Mucosa of stomach (tissue), 1 donor: ENCODE results near the gene PRSS50.

ENCODE experiments used
- H3K27me3 ChIP-seq: one replicate; pipeline ENCODE4 v1.7.0; 2013; ENCODE audit warnings: mild to moderate bottlenecking, low read length; ENCODE audit not compliant: control insufficient read depth, insufficient read depth
- H3K36me3 ChIP-seq: one replicate; pipeline ENCODE4 v1.7.0; 2013; ENCODE audit warnings: low read length; ENCODE audit not compliant: control insufficient read depth, insufficient read depth
- H3K4me1 ChIP-seq: one replicate; pipeline ENCODE4 v1.7.0; 2013; ENCODE audit warnings: mild to moderate bottlenecking, low read length; ENCODE audit not compliant: control insufficient read depth, insufficient read depth
- H3K4me3 ChIP-seq: one replicate; pipeline ENCODE4 v1.7.0; 2013; ENCODE audit warnings: low read length
- H3K9ac ChIP-seq: one replicate; pipeline ENCODE4 v1.7.0; 2013; ENCODE audit warnings: mild to moderate bottlenecking, low read length, moderate library complexity
- H3K9me3 ChIP-seq: one replicate; pipeline ENCODE4 v1.7.0; 2013; ENCODE audit warnings: mild to moderate bottlenecking, low read length, moderate library complexity; ENCODE audit not compliant: control insufficient read depth
- donor health status: Pancreatic carcinoma.

The PRSS50 gene

DNA sequence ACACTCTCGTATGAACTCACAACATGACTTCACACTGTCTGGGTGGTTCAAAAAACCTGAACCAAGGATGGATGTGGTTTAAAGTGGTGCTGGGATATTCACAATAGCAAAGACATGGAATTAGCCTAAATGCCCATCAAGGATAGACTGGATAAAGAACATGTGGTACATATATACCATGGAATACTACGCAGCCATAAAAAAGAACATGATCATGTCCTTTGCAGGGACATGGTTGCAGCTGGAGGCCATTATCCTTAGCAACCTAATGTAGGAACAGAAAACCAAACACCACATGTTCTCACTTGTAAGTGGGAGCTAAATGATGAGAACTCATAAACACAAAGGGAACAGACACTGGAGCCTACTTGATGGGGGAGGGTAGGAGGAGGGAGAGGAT is 3.3 kb upstream of the PRSS50 start:
- H3K4me1 ChIP-seq = no peaks in the 10 kb centered on the region
- H3K9ac ChIP-seq = no peak overlapping the region
- no peak overlapping the region for H3K4me3 ChIP-seq
- peaks cover 11% of the 10 kb centered on the region for H3K27me3 ChIP-seq
- H3K9me3 ChIP-seq = no peaks in the 10 kb centered on the region
- H3K36me3 ChIP-seq = no peaks in the 10 kb centered on the region

DNA sequence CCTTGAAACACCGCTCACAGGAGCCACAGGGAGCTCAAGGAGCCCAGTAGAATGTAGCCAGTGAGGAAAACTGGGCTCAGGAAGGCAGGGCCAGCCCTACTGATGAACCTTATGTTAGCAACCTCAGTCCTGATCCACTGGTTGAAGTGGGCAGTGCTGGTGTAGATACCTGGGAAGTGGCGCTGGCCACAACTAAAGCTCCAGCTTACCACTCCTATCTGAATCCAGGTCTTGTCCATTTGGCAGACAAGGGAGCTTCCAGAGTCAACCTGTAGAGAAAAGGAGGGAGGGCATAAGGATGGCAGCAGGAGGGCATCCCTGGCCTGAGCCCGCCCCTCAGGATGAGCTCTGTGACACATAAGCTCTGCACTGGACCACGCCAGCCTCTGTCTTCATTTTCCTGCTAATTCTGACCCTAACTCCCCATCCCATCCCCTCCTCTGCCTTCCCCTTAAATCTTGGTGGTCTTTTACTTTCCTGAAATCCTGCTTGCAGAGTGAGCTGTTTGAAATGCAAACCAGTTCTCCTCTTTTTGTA is 2.1 kb upstream of the PRSS50 start:
- Histone ChIP-seq H3K4me1 (no peaks in the 10 kb centered on the region), H3K36me3 (no peaks in the 10 kb centered on the region), H3K4me3 (no peak overlapping the region), H3K9ac (no peak overlapping the region), H3K9me3 (no peaks in the 10 kb centered on the region), H3K27me3 (peaks cover 11% of the 10 kb centered on the region)

DNA sequence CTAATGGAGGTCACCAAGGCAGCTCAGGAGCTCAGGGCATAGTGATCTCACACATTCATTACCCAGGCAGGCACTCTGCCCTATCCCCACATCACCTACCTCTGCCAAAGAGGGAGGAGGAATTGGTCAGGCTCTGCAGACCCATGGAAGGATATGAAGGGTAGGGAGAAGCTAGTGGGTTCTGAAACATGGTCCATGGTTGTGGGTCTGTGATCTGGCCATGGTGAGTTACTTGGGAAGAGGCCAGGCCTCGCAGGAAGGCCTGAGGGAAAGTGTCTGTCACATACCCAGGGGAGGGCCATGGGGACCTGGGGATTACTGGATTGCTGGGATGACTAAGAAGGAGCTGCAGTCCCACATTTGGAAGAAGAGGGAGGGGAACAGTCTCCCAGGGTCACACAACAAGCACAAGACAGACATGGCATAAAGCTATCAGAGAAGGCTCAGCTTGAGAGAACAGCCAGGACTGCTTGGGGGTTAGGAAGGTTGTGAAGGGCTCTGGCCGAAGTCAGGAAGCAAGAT is 1.4 kb upstream of the PRSS50 start:
- Histone ChIP-seq H3K4me1 (peaks cover under 1% of the 10 kb centered on the region), H3K9ac (no peak overlapping the region), H3K36me3 (no peaks in the 10 kb centered on the region), H3K27me3 (peaks cover 11% of the 10 kb centered on the region), H3K4me3 (no peak overlapping the region), H3K9me3 (no peaks in the 10 kb centered on the region)

DNA sequence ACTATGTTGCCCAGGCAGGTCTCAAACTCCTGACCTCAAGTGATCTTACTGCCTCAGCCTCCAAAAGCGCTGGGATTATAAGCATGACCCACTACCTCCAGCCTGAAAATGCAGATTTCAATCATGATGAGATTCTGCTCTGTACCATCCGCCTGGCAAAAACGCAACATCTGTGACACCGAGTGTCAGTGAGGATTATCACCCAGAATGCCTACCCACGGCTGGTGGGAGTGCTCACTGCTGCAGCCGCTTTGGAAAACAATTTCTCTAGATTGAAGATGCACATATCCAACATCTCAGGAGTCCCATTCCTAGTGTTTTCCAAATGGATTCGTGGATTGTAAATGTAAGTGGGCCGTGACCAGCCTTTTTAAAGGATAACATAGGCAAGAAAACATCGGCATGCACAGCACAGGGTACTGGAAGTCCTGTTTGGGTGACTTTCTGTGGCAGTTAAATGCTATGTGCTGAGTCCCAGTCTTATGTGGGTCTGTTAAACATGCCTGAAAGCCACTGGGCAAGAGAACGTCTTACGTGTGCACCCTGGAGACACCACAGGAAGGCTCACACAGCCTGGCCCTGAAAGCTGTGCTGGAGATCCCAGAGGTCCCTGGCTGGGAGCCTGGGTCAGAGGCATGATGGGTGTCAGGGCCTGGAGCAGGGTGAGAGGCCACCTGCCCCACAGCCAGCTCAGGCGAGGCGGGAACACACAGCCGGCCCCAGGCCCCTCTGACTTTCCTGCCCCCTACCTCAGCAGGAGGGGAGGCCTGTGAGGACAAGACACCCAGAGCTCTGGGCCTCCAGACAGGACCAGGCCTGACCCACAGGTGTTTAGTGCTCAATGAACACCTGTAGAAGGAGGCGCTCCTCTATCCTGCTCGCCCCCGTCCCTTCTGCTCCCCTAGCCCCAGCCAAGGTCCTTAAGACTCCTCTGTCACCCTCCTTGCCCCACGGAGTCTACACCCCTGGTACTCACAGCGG is 918 bp downstream of the PRSS50 start:
- Histone ChIP-seq H3K4me3 (no peak overlapping the region), H3K27me3 (peaks cover 11% of the 10 kb centered on the region), H3K9ac (no peak overlapping the region), H3K4me1 (peaks cover 4% of the 10 kb centered on the region), H3K9me3 (no peaks in the 10 kb centered on the region), H3K36me3 (no peaks in the 10 kb centered on the region)

DNA sequence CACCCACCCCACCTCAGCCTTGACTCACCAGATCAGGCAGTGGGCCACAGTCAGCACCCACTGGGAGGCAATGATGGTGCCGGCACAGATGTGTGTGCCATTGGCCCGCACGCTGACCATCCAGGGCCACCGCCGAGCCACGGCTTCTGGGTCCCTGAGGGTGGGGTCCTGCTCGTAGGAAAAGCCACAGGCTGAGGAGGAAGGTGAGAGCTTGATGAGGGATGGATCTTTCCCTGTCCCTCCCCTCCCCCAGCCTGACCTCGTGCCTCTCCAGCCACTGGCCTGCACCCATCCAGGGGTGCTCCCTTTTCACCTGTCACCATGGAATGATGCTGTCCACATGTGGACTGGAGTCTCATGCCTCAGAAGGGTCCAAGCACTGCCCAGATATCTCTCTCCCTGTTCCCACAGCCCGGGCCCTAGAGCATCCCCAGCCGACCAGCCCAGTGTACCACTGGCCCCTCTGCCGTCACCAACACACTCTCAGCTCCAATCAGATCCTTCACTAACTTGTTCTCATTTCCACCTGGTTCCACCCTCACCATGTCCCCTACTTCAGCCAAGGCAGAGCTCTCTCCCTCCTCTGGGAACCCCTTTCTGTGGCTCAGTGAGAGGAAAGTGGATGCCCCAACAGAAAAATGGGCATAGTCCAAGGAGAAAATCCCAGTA is 2.0 kb downstream of the PRSS50 start:
- Histone ChIP-seq H3K36me3 (no peaks in the 10 kb centered on the region), H3K4me3 (no peak overlapping the region), H3K27me3 (peaks cover 11% of the 10 kb centered on the region), H3K4me1 (peaks cover 4% of the 10 kb centered on the region), H3K9me3 (no peaks in the 10 kb centered on the region), H3K9ac (no peak overlapping the region)

DNA sequence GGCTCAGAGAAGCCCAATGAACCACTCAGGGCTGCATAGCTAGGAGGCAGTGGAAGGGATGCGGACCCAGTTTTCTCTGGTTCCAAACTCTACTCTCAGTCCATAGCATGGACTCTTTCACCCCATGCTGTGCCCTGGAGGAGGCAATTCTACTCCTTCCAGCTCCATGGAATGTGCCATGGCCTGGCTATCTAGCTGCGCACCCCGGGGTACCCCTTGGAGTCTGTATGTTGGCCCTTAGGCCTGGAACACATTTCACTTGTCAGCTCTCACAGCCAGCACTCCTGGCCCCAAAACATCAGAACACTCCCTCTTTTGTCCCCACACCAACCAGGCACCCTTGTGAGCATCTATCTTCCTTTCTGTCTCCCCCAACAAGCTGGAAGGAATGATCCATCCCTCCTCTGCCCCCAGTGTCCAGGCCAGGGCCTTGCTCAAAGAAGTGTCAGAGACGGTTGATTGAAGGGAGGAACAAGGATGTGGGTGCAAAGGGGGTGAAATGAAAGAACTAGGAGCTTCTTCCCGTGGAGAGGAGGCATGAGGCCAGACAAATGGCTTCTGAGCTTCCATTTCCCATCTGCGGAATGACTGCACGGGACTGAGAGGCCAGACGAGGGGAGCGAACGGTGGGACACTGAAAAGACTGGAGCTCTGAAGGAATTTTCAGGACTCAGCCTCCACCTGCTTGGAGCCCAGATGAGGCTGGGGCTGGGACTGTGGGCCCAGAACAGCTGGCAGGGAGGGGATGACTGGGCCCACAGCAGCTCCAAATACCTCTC is 2.8 kb downstream of the PRSS50 start:
- Histone ChIP-seq H3K27me3 (peaks cover 11% of the 10 kb centered on the region), H3K36me3 (no peaks in the 10 kb centered on the region), H3K4me3 (no peak overlapping the region), H3K4me1 (peaks cover 4% of the 10 kb centered on the region), H3K9me3 (no peaks in the 10 kb centered on the region), H3K9ac (no peak overlapping the region)

DNA sequence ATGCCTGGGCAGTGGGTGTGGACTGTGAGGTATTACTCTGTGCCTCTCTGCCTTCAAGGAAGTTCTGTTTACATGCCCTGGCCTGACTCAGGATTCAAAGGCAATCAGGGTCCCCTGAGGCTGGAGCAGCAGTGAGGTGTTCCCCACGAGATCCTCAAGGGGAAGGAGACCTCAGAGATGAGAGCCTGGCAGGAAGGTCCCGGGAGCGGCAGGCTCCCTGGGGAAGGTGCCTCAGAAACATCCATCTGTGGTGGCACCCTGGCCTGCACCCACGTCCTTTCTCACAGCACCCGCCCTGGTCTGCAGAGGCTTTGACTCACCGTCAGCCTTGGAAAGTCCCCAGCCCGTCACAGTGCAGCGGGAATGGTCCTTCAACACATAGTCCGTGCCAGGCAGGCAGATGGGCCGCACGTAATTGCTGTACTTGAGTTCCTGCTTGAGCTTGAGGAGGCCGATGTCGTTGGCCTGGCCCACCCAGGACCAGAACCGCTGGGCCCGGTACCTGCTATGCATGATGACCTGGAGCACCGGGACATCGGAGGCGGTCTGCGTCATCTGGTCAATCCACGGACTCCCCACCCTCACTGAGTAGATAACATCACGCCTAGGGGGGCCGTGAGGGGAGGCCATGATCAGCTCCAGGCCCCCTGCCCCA is 3.6 kb downstream of the PRSS50 start:
- Histone ChIP-seq H3K4me3 (no peak overlapping the region), H3K9ac (no peak overlapping the region), H3K9me3 (no peaks in the 10 kb centered on the region), H3K4me1 (peaks cover 4% of the 10 kb centered on the region), H3K27me3 (peaks cover 10% of the 10 kb centered on the region), H3K36me3 (no peaks in the 10 kb centered on the region)

DNA sequence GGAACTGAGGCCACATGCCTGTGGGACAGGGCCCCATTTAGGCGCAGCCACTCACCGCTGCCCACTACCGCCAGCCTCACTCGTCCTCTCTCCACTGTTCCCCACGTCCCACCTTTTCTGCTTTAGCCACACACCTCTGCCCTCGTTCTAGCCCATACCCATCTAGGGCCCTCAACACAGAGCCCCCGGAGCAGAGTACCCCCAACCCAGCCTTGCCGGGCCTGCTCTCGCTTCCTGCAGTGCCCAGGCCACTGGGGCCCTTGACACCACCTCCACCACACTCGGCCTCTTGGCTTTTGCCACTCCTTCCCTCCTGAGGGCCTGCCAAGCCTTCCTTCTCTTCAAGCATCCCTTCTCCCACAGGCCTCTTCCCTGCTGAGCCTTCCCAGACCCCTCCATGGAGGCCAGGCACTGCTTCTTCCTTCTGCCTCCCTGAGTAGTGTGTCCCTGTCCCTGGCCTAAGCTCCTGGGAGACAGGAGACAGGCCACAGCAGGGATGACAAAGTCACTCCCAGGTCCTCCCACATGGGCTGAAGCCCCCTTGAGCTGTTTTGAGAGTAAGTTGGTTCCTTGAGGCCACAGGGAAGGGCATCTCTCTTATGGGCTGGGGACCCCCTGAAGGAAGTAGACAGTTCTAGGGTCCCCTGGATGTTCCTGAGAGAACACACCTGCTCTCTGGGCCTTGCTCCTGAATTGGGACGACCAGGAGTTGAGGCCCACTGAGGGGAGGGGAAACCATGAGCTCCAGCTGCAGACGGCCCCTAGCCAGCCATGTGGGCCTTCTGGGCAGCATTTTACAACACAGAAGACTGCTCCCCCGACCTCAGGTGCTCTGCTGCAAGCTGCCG is 4.4 kb downstream of the PRSS50 start:
- no peaks in the 10 kb centered on the region for H3K9me3 ChIP-seq
- no peak overlapping the region for H3K4me3 ChIP-seq
- no peak overlapping the region for H3K9ac ChIP-seq
- peaks cover 4% of the 10 kb centered on the region for H3K27me3 ChIP-seq
- H3K4me1 ChIP-seq = peaks cover 4% of the 10 kb centered on the region
- H3K36me3 ChIP-seq = no peaks in the 10 kb centered on the region

DNA sequence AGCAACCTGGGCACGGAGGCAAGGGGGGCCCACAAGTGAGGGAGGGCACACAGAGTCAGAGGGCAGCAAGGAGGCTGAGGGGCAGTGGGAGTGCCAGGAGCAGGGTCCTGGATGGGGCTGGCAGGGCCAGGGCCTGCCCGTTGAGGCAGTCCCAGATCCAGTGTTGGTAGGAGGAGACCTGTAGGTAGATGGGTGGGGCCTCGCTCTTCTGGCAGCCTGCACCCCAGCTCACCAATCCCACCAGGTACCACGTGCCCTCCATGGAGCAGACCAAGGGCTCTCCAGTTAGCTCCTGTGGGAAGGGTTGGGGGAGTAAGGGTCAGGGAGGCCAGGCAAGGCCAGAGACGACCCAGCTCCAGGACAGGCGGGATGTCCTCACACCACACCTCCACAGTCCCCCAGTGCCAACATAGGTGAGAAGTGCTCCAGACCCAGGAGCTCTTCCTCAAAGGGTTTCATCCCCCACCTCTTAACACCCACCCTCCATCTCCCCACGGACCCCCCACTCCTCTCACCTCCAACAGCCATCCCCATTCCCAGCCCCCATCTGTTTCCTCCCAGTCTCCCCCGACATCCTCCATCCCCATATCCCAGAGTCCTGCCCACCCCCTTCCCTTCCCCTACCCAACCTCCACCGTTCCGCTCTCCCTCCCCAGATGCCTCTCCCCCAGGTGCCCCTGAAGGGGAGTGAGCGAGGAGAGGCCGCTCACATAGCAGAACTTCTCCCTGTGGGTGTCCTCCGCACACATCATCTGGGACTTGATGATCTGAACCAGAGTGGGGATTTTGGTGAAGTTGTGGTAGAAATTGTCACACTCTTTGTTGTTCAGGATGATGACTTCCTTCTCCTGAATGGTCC is 5.2 kb downstream of the PRSS50 start:
- Histone ChIP-seq H3K27me3 (no peaks in the 10 kb centered on the region), H3K4me1 (peaks cover 4% of the 10 kb centered on the region), H3K4me3 (no peak overlapping the region), H3K9me3 (no peaks in the 10 kb centered on the region), H3K36me3 (no peaks in the 10 kb centered on the region), H3K9ac (no peak overlapping the region)

DNA sequence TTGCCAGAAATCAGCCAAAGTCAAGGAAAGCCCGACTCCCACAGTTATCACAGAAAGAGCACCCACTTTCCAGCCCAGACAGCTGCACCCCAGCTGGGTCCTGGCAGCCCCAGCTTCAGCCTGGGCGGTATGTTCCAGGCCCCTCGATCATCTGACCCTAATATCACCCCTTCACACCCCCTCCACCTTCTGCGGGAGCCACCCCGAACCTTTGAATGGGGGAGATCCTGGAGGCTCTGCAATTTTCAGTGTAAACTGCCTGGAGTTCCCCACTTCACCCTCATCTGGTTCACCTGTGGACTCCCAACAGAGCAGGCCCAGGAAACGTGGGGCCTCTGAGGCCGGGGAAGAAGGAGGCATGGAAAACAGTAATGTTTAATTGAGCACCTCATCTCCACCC is 5.9 kb downstream of the PRSS50 start:
- Histone ChIP-seq H3K9ac (no peak overlapping the region), H3K4me3 (no peak overlapping the region), H3K36me3 (no peaks in the 10 kb centered on the region), H3K4me1 (peaks cover 4% of the 10 kb centered on the region), H3K27me3 (peaks cover 5% of the 10 kb centered on the region), H3K9me3 (no peaks in the 10 kb centered on the region)
